ENCODE data around the gene KCNF1.

KCNF1 gene

GRCh38 chr2:10879624-10880585 is 31.8 kb upstream of the KCNF1 start:
- DNase-seq (ENCODE audit: low read depth) = no peak

GRCh38 chr2:10880586-10881321 is 31.0 kb upstream of the KCNF1 start:
- TF ChIP-seq, protein P1, sequence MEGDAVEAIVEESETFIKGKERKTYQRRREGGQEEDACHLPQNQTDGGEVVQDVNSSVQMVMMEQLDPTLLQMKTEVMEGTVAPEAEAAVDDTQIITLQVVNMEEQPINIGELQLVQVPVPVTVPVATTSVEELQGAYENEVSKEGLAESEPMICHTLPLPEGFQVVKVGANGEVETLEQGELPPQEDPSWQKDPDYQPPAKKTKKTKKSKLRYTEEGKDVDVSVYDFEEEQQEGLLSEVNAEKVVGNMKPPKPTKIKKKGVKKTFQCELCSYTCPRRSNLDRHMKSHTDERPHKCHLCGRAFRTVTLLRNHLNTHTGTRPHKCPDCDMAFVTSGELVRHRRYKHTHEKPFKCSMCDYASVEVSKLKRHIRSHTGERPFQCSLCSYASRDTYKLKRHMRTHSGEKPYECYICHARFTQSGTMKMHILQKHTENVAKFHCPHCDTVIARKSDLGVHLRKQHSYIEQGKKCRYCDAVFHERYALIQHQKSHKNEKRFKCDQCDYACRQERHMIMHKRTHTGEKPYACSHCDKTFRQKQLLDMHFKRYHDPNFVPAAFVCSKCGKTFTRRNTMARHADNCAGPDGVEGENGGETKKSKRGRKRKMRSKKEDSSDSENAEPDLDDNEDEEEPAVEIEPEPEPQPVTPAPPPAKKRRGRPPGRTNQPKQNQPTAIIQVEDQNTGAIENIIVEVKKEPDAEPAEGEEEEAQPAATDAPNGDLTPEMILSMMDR (IDR thresholded peaks at IDR 0.05; ENCODE audit: insufficient read depth, low read depth, low read length, missing control alignments) = no peak
- no peak for DNase-seq (ENCODE audit: low read depth)
- no peak overlapping the region for H3K4me3 ChIP-seq (ENCODE audit: low read length)

More at GRCh38 chr2:10879624-10880585, 31.8 kb upstream of the KCNF1 start:
- no peak overlapping the region for H3K4me3 ChIP-seq (ENCODE audit: low read length)
- TF ChIP-seq, protein P1 (IDR thresholded peaks at IDR 0.05; ENCODE audit: insufficient read depth, low read depth, low read length, missing control alignments) = no peak

DNA sequence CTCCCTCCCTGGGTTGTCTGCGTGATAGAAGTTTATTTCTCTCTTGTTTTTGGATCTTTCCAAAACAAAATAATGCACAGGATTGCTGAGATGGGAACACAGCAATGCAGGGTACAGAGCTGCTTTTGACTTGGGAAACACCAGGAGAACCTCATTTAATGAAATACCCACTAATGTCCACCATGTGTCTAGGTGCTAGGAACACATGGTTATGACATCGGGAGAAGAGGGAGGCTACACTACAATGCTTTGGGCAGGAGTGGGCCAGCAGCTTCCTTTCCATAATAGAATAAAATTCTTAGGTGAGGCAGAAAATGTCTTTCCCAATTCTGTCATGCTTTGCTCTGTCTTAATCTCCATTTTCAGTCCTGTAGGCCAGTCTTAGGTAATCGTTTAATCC is 29.2 kb upstream of the KCNF1 start:
- DNase-seq (ENCODE audit: low read depth) = no peak
- TF ChIP-seq, protein P1 (IDR thresholded peaks at IDR 0.05; ENCODE audit: insufficient read depth, low read depth, low read length, missing control alignments) = no peak
- H3K4me3 ChIP-seq (ENCODE audit: low read length) = no peak overlapping the region

DNA sequence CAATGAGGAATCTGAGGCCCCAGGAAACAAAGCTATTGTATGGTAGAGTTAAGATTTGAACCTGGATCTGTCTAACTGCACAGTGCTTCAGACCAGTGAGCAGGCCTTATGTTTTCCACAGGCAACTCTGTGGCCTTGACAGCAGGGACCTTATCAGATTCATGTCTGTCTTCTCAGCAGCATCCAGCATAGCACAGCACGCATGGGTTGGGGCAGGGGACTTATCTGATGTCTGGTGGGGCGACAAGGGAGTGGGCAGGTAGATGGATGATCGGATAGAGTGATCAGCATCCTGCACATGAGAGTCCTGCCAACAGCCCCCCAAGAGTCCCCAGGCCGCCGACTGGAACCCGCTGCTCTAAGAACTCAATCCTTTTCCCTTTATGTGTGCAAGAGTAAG is 28.7 kb upstream of the KCNF1 start:
- TF ChIP-seq, protein P1 (IDR thresholded peaks at IDR 0.05; ENCODE audit: insufficient read depth, low read depth, low read length, missing control alignments) = no peak
- H3K4me3 ChIP-seq (ENCODE audit: low read length) = no peak overlapping the region
- DNase-seq (ENCODE audit: low read depth) = no peak

- TF ChIP-seq, protein P1 (IDR thresholded peaks at IDR 0.05; ENCODE audit: insufficient read depth, low read depth, low read length, missing control alignments) = no peak
- no peak overlapping the region for H3K4me3 ChIP-seq (ENCODE audit: low read length)
- no peak for DNase-seq (ENCODE audit: low read depth)
Measured at GRCh38 chr2:10883801-10884478, 27.8 kb upstream of the KCNF1 start.

GRCh38 chr2:10884574-10884975 is 27.2 kb upstream of the KCNF1 start:
- TF ChIP-seq, protein P1 (IDR thresholded peaks at IDR 0.05; ENCODE audit: insufficient read depth, low read depth, low read length, missing control alignments) = no peak
- no peak for DNase-seq (ENCODE audit: low read depth)
- no peak overlapping the region for H3K4me3 ChIP-seq (ENCODE audit: low read length)

All from epithelial cell of esophagus (primary cell).